GM13976 (cell line): Measurements from ENCODE around the gene MYLK.

Experiments used
- DNase-seq: peaks from one replicate; pipeline ENCODE4 v3.0.0; 2012; ENCODE audit warnings: low spot score
- CTCF ChIP-seq: IDR thresholded peaks from 2 replicates; pipeline ENCODE4 v1.5.1; 2012; ENCODE audit warnings: borderline replicate concordance, mild to moderate bottlenecking; ENCODE audit not compliant: insufficient read depth; ENCODE audit errors: extremely low read depth, missing control alignments, control extremely low read depth
- in situ Hi-C: fragments of 300-500 bp; cut with MboI; formaldehyde crosslinking; loops from one replicate; pipeline ENCODE4 v1.12.0; 2022; ENCODE audit warnings: low sequenced_read_pairs, mixed read lengths, inconsistent platforms; ENCODE audit not compliant: unreplicated experiment

MYLK gene

GRCh38 chr3:123732447-123732846, 151.7 kb downstream of the MYLK start:
- DNase-seq: no peak
- no peak for TF ChIP-seq CTCF
- in situ Hi-C loops: no loop called here

GRCh38 chr3:123730829-123731228, 153.3 kb downstream of the MYLK start:
- no peak for DNase-seq
- in situ Hi-C loops: no loop called here
- no peak for TF ChIP-seq CTCF

- in situ Hi-C loops: no loop called here
- TF ChIP-seq CTCF: no peak
- DNase-seq: no peak
Measured at GRCh38 chr3:123728991-123729390, 155.1 kb downstream of the MYLK start.

GRCh38 chr3:123728014-123728413, 156.1 kb downstream of the MYLK start:
- no peak for DNase-seq
- no peak for TF ChIP-seq CTCF
- in situ Hi-C loops: no loop called here

- DNase-seq: no peak
Measured at GRCh38 chr3:123725652-123726400, 158.3 kb downstream of the MYLK start.

GRCh38 chr3:123724306-123724705, 159.8 kb downstream of the MYLK start:
- no peak for DNase-seq
- TF ChIP-seq CTCF: no peak
- in situ Hi-C loops: no loop called here

More at GRCh38 chr3:123725652-123726400, 158.3 kb downstream of the MYLK start:
- TF ChIP-seq CTCF: no peak
- in situ Hi-C loops: no loop called here
